Prostate gland (tissue), 2 donors: ENCODE data around the gene RIMS1.

ENCODE experiments used
- POLR2A ChIP-seq: fragments of 450-650 bp; IDR thresholded peaks from one replicate; pipeline ENCODE4 v1.6.1; 2016; ENCODE audit warnings: antibody characterized with exemption, mild to moderate bottlenecking
- POLR2AphosphoS5 ChIP-seq: sonication (generic); formaldehyde crosslinking; IDR thresholded peaks from one replicate; pipeline ENCODE4 v1.6.1; 2017; ENCODE audit warnings: antibody characterized with exemption
- TF ChIP-seq, protein P1 (sequence below), 4 experiments: fragments of 200-600 bp in 2 of 4; fragments of 450-650 bp in 2 of 4; sonication (generic) in 2 of 4; IDR thresholded peaks; 1 replicate in 3 of 4; 2 replicates in 1 of 4; pipeline ENCODE4 v1.5.1; 2016 to 2019; ENCODE audit warnings: antibody characterized with exemption in 4 of 4, mild to moderate bottlenecking in 2 of 4, moderate library complexity in 2 of 4

DNA sequence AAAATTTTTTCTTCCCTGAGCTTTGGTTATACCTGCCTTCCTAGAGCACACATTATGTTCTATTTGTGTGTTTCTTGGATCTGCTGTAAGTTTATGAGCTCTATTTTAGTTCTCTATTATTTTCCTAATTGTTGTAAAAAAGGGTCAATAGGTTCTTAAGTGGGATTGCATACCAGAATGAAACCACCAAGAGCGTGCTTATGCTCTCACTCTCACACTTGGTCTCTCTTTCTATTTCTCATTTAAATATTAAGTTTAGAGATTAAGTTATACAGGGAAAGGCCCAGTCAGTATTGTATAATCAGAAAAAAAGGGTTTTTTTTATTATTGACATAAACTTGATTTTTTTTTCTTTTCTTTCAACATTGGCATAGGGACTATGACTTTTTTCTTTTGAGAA is 96.8 kb downstream of the RIMS1 start:
- TF ChIP-seq POLR2A (no peak), POLR2AphosphoS5 (no peak)
- TF ChIP-seq, protein P1, sequence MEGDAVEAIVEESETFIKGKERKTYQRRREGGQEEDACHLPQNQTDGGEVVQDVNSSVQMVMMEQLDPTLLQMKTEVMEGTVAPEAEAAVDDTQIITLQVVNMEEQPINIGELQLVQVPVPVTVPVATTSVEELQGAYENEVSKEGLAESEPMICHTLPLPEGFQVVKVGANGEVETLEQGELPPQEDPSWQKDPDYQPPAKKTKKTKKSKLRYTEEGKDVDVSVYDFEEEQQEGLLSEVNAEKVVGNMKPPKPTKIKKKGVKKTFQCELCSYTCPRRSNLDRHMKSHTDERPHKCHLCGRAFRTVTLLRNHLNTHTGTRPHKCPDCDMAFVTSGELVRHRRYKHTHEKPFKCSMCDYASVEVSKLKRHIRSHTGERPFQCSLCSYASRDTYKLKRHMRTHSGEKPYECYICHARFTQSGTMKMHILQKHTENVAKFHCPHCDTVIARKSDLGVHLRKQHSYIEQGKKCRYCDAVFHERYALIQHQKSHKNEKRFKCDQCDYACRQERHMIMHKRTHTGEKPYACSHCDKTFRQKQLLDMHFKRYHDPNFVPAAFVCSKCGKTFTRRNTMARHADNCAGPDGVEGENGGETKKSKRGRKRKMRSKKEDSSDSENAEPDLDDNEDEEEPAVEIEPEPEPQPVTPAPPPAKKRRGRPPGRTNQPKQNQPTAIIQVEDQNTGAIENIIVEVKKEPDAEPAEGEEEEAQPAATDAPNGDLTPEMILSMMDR (IDR thresholded peaks at IDR 0.05), result no peak
